IPS DF 19.7 (cell line): ENCODE measurements around the gene SAMD4B.
"Not testable (repeated sequence)": the region's sequence is repeated elsewhere in the genome, so short reads cannot be mapped to it uniquely, and the experiment has no call there.

Experiments used
- DNase-seq: peaks from one replicate; pipeline ENCODE4 v3.0.0-alpha.2; 2013; ENCODE audit warnings: low read depth, low spot score

The SAMD4B gene

GRCh38 chr19:39334444-39334976 is 7.7 kb upstream of the SAMD4B start:
- DNase-seq: no peak

- DNase-seq: no peak
These were observed 7.1 kb upstream of the SAMD4B start for GRCh38 chr19:39335168-39335548.

- no peak for DNase-seq
These were observed 5.7 kb upstream of the SAMD4B start for GRCh38 chr19:39336483-39336882.

GRCh38 chr19:39339674-39340073 is 2.5 kb upstream of the SAMD4B start:
- DNase-seq: no peak

- not testable (repeated sequence) for DNase-seq
These were observed 2.1 kb upstream of the SAMD4B start for GRCh38 chr19:39340156-39340555.

- no peak for DNase-seq
These were observed 997 bp upstream of the SAMD4B start for GRCh38 chr19:39341129-39341718.

GRCh38 chr19:39342647-39343305 is 555 bp downstream of the SAMD4B start:
- no peak for DNase-seq

GRCh38 chr19:39345956-39346355 is 3.7 kb downstream of the SAMD4B start:
- DNase-seq: no peak

- DNase-seq: no peak
These were observed 5.3 kb downstream of the SAMD4B start for GRCh38 chr19:39347332-39348164.

GRCh38 chr19:39349326-39349725 is 7.1 kb downstream of the SAMD4B start:
- DNase-seq: no peak

- DNase-seq: no peak
These were observed 7.9 kb downstream of the SAMD4B start for GRCh38 chr19:39350156-39350555.

- DNase-seq: no peak
These were observed 9.4 kb downstream of the SAMD4B start for GRCh38 chr19:39351537-39352064.

- no peak for DNase-seq
These were observed 10.4 kb downstream of the SAMD4B start for GRCh38 chr19:39352381-39353255.

GRCh38 chr19:39355253-39355652 is 13.0 kb downstream of the SAMD4B start:
- DNase-seq: no peak

GRCh38 chr19:39356073-39356472 is 13.9 kb downstream of the SAMD4B start:
- no peak for DNase-seq

GRCh38 chr19:39356647-39357046 is 14.4 kb downstream of the SAMD4B start:
- DNase-seq: no peak

- DNase-seq: no peak
These were observed 16.8 kb downstream of the SAMD4B start for GRCh38 chr19:39359026-39359425.

- no peak for DNase-seq
These were observed 18.4 kb downstream of the SAMD4B start for GRCh38 chr19:39360599-39360998.

- DNase-seq: no peak
These were observed 20.7 kb downstream of the SAMD4B start for GRCh38 chr19:39362682-39363657.

- DNase-seq: no peak
These were observed 21.8 kb downstream of the SAMD4B start for GRCh38 chr19:39363901-39364457.
